ENCODE results near the gene TMX2.

- TF ChIP-seq REST (IDR thresholded peaks at IDR 0.05) (peak; percentile 83), CTCF (IDR thresholded peaks at IDR 0.05) (no peak; the same call in 2 of the 3 replicates), POLR2A (IDR thresholded peaks at IDR 0.05; ENCODE audit: low read length) (peak; percentile 90)
Measured at GRCh38 chr11:57667736-57668433, 44.5 kb upstream of the TMX2 start, which contains the start of gene ZDHHC5.
